C4-2B (cell line): Measurements from ENCODE around the gene SDK2.

Experiments
- H3K27ac ChIP-seq: fragments of 450-650 bp; 2 replicates; pipeline ENCODE4 v1.5.1; 2017
- ZFX ChIP-seq: fragments of 450-650 bp; IDR thresholded peaks from 2 replicates; pipeline ENCODE4 v1.6.1; 2017
- TF ChIP-seq, protein P1 (sequence below): fragments of 450-650 bp; conservative IDR thresholded peaks from 2 replicates; pipeline ENCODE4 v1.5.1; 2017; ENCODE audit warnings: mild to moderate bottlenecking

SDK2 gene

GRCh38 chr17:73521376-73521775, 122.9 kb downstream of the SDK2 start:
- H3K27ac ChIP-seq = no peak overlapping the region

DNA sequence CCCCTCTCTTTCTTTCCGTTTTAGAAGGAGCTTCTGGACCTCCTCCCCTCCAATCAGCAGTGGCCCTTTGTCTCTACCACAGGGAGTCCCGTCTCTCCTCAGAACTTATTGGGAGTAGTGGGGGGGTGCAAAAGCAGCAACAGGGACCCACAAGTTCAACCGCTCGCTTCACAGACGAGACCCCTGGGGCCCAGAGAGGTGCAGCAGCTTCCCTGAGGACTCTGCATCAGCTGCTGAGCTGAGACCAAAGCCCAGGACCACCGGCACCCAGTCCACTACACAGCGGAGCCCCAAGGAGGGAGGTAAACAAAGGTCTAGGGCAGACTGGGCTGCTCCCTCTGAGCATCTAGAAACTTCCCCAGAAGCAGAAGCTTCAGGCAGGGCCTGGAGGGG, 123.9 kb downstream of the SDK2 start:
- H3K27ac ChIP-seq = no peak overlapping the region
- TF ChIP-seq ZFX = no peak
- TF ChIP-seq, protein P1, sequence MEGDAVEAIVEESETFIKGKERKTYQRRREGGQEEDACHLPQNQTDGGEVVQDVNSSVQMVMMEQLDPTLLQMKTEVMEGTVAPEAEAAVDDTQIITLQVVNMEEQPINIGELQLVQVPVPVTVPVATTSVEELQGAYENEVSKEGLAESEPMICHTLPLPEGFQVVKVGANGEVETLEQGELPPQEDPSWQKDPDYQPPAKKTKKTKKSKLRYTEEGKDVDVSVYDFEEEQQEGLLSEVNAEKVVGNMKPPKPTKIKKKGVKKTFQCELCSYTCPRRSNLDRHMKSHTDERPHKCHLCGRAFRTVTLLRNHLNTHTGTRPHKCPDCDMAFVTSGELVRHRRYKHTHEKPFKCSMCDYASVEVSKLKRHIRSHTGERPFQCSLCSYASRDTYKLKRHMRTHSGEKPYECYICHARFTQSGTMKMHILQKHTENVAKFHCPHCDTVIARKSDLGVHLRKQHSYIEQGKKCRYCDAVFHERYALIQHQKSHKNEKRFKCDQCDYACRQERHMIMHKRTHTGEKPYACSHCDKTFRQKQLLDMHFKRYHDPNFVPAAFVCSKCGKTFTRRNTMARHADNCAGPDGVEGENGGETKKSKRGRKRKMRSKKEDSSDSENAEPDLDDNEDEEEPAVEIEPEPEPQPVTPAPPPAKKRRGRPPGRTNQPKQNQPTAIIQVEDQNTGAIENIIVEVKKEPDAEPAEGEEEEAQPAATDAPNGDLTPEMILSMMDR = no peak

More at GRCh38 chr17:73521376-73521775, 122.9 kb downstream of the SDK2 start:
- TF ChIP-seq, protein P1 = no peak
- TF ChIP-seq ZFX = no peak

DNA sequence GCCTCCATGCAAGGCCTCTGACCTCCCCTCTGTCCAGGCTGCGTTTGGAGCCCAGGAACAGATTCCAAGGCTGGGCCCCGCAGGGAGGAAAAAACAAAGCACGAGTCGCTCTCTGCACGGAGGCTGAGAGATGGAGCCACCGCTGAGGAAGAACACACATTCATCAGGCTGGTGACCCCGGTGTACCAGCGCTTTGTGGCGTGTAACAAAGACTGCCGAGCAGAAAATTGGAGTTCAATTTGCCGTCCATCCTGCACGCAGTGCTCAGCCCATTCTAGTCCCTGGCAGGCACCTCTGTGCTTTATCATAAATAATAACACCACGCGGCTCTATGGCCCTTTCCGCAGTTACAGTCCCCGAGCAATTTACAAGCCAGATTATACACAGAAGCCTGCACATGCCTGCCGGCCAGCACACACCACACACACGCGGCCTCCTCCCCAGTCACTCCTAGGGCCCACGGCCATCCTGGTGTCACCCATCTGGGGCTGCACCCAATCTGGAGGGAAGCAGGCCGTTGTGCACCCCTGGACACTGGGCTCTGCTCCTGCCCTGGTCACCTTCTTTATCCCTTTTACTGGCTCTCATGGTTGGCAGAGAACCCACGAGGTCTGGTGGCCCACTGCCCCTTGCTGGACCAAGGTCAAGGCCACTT, 124.4 kb downstream of the SDK2 start:
- TF ChIP-seq, protein P1 = no peak
- TF ChIP-seq ZFX = no peak
- no peak overlapping the region for H3K27ac ChIP-seq

- TF ChIP-seq ZFX = no peak
- TF ChIP-seq, protein P1 = no peak
- H3K27ac ChIP-seq = no peak overlapping the region
Observed at GRCh38 chr17:73519011-73519410, 125.2 kb downstream of the SDK2 start.

DNA sequence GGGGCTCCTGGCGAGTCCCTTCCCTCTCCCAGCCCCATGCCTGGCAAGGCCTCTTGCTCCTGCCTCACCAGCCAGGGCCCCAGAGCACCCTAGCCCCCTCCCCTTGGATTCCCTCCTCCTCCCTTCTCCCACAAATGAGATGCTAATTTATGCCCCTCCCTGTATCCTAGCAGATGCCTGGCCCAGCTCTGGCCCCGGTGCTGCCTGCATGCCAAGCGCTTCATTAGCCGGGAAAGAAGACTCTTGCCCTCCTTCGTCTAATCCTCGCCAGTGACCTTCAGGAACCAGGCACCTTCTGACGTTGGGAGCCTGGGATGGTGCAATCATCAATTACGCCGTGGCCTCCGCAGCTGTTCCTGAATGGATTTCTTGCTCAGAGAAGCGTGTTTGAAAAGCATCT, 127.8 kb downstream of the SDK2 start:
- no peak overlapping the region for H3K27ac ChIP-seq
- TF ChIP-seq, protein P1 = no peak
- no peak for TF ChIP-seq ZFX

- H3K27ac ChIP-seq = no peak overlapping the region
- no peak for TF ChIP-seq ZFX
- TF ChIP-seq, protein P1 = no peak
Observed at GRCh38 chr17:73514146-73514863, 129.9 kb downstream of the SDK2 start.

GRCh38 chr17:73513426-73513825, 130.8 kb downstream of the SDK2 start:
- no peak overlapping the region for H3K27ac ChIP-seq
- TF ChIP-seq, protein P1 = no peak
